ENCODE data around the gene MORC1. TPM values are rescaled to one million over a fixed set of nuclear protein-coding genes. Genes with fewer than 3 reads are reported as not detected.

Gene MORC1
- total RNA-seq, 2 experiments from 2014 or later, result not detected

DNA sequence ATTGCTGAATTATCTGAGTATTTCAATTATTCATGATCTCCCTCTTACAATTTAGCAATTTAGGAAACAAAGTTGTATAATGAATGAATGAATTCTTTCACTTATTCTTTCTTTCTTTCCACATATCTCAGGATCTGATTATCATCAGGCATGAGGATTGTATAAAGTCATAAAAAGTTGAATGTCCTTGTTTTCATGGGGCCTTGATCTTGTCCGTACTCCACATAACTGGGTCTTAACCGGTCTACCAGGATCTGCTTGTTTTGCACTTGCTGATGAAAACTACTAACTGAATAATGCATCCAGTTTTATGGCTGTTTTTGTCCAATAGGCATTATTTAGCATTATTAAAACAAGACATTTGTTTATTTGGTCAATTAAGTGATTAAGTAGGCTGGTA is 31.1 kb upstream of the MORC1 start:
- Histone ChIP-seq H3K9me2 (ENCODE audit: insufficient read depth, low read length) (no peaks in the 10 kb centered on the region; the same call in 1 of the 2 replicates), H3K36me3 (ENCODE audit: insufficient read depth, low read length) (no peaks in the 10 kb centered on the region), H2AFZ (ENCODE audit: low read length) (no peak overlapping the region), H4K20me1 (ENCODE audit: insufficient read depth, low read length) (no peaks in the 10 kb centered on the region), H3K9me3 (ENCODE audit: low read length) (no peaks in the 10 kb centered on the region), H3K4me2 (ENCODE audit: low read length) (no peak overlapping the region), H3K4me3 (ENCODE audit: low read depth, low read length, poor library complexity, severe bottlenecking) (no peak overlapping the region), H3K79me2 (ENCODE audit: insufficient read depth, low read depth, low read length) (no peaks in the 10 kb centered on the region), H3K4me1 (ENCODE audit: insufficient read depth, low read length, poor library complexity, severe bottlenecking) (no peaks in the 10 kb centered on the region), H3K27ac (ENCODE audit: low read depth, low read length, poor library complexity, severe bottlenecking) (no peak overlapping the region)
- DNase-seq (ENCODE audit: low spot score), result no peak
- no TSS peak for BruUV-seq (replicated peaks)
- ChIA-PET CTCF (ENCODE audit: unreplicated experiment) (no interaction called here), POLR2A (no interaction called here)
- intact Hi-C loops (cut with micrococcal nuclease; ENCODE audit: unreplicated experiment), result no loop called here
- no peak for TF ChIP-seq EZH2phosphoT487 (IDR thresholded peaks at IDR 0.05; ENCODE audit: borderline replicate concordance, low read depth, low read length)
- TF ChIP-seq, protein P1, sequence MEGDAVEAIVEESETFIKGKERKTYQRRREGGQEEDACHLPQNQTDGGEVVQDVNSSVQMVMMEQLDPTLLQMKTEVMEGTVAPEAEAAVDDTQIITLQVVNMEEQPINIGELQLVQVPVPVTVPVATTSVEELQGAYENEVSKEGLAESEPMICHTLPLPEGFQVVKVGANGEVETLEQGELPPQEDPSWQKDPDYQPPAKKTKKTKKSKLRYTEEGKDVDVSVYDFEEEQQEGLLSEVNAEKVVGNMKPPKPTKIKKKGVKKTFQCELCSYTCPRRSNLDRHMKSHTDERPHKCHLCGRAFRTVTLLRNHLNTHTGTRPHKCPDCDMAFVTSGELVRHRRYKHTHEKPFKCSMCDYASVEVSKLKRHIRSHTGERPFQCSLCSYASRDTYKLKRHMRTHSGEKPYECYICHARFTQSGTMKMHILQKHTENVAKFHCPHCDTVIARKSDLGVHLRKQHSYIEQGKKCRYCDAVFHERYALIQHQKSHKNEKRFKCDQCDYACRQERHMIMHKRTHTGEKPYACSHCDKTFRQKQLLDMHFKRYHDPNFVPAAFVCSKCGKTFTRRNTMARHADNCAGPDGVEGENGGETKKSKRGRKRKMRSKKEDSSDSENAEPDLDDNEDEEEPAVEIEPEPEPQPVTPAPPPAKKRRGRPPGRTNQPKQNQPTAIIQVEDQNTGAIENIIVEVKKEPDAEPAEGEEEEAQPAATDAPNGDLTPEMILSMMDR (conservative IDR thresholded peaks at IDR 0.05; ENCODE audit: low read length), result no peak

DNA sequence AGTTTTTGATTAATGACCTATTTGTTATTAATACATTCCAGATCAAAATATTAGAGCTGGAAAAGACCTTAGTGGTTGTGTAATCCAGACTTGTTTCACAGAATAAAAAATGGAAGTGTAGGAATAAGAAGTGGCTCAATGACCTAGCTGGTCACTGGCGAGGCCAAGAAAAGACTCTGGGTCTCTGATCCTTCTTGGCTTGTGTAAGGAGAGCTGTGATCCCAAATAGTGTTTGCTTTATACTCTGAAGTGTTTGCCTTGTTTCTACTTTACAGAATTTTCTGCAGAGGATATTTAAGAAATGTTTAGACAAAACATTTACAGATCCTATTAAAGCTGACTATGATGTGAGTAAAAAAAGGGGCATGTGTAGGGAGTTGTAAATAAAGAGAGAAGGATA is 25.7 kb upstream of the MORC1 start:
- POLR2A ChIA-PET, result no interaction called here
- no peak overlapping the region for H2AFZ ChIP-seq (ENCODE audit: low read length)
- H3K9me3 ChIP-seq (ENCODE audit: low read length), result no peaks in the 10 kb centered on the region
- H3K27ac ChIP-seq (ENCODE audit: low read depth, low read length, poor library complexity, severe bottlenecking), result no peak overlapping the region
- no peaks in the 10 kb centered on the region for H3K4me1 ChIP-seq (ENCODE audit: insufficient read depth, low read length, poor library complexity, severe bottlenecking)
- no peak overlapping the region for H3K4me3 ChIP-seq (ENCODE audit: low read depth, low read length, poor library complexity, severe bottlenecking)
- BruUV-seq (replicated peaks), result no TSS peak
- TF ChIP-seq, protein P1 (conservative IDR thresholded peaks at IDR 0.05; ENCODE audit: low read length), result no peak
- TF ChIP-seq EZH2phosphoT487 (IDR thresholded peaks at IDR 0.05; ENCODE audit: borderline replicate concordance, low read depth, low read length), result no peak
- intact Hi-C loops (cut with micrococcal nuclease; ENCODE audit: unreplicated experiment), result no loop called here
- H4K20me1 ChIP-seq (ENCODE audit: insufficient read depth, low read length), result no peaks in the 10 kb centered on the region
- no peaks in the 10 kb centered on the region for H3K36me3 ChIP-seq (ENCODE audit: insufficient read depth, low read length)
- H3K79me2 ChIP-seq (ENCODE audit: insufficient read depth, low read depth, low read length), result no peaks in the 10 kb centered on the region
- no peaks in the 10 kb centered on the region for H3K9me2 ChIP-seq (ENCODE audit: insufficient read depth, low read length)
- CTCF ChIA-PET (ENCODE audit: unreplicated experiment), result no interaction called here
- DNase-seq (ENCODE audit: low spot score), result no peak
- no peak overlapping the region for H3K4me2 ChIP-seq (ENCODE audit: low read length)

DNA sequence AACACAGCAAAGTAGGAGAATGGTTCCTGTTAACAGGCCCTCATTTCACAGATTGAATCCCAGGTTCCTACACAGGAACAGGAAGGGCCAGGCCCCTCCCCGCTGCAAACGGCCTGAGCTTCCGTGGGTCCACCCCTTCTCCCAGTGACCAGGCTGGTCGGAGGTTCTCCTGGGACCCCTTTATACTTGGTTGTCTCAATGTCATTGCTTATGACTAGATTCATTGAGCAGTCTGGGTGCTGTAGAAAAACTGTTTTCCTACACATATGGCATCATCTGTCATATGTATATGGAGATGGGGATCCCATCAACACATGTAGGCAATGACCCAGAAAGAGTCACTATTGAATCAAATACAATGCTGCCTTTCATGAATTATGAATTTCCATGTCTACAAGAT is 22.4 kb upstream of the MORC1 start:
- TF ChIP-seq, protein P1 (conservative IDR thresholded peaks at IDR 0.05; ENCODE audit: low read length), result no peak
- TF ChIP-seq EZH2phosphoT487 (IDR thresholded peaks at IDR 0.05; ENCODE audit: borderline replicate concordance, low read depth, low read length), result no peak
- POLR2A ChIA-PET, result no interaction called here
- Histone ChIP-seq H3K27ac (ENCODE audit: low read depth, low read length, poor library complexity, severe bottlenecking) (no peak overlapping the region), H3K79me2 (ENCODE audit: insufficient read depth, low read depth, low read length) (no peaks in the 10 kb centered on the region), H3K9me2 (ENCODE audit: insufficient read depth, low read length) (no peaks in the 10 kb centered on the region), H3K4me1 (ENCODE audit: insufficient read depth, low read length, poor library complexity, severe bottlenecking) (no peaks in the 10 kb centered on the region), H3K36me3 (ENCODE audit: insufficient read depth, low read length) (no peaks in the 10 kb centered on the region), H3K4me2 (ENCODE audit: low read length) (no peak overlapping the region), H4K20me1 (ENCODE audit: insufficient read depth, low read length) (no peaks in the 10 kb centered on the region), H3K4me3 (ENCODE audit: low read depth, low read length, poor library complexity, severe bottlenecking) (no peak overlapping the region), H3K9me3 (ENCODE audit: low read length) (no peaks in the 10 kb centered on the region), H2AFZ (ENCODE audit: low read length) (no peak overlapping the region)
- no peak for DNase-seq (ENCODE audit: low spot score)
- BruUV-seq (replicated peaks), result no TSS peak
- intact Hi-C loops (cut with micrococcal nuclease; ENCODE audit: unreplicated experiment), result no loop called here
- CTCF ChIA-PET (ENCODE audit: unreplicated experiment), result no interaction called here
